ENCODE results near the gene EPB41L4B.

Gene EPB41L4B

DNA sequence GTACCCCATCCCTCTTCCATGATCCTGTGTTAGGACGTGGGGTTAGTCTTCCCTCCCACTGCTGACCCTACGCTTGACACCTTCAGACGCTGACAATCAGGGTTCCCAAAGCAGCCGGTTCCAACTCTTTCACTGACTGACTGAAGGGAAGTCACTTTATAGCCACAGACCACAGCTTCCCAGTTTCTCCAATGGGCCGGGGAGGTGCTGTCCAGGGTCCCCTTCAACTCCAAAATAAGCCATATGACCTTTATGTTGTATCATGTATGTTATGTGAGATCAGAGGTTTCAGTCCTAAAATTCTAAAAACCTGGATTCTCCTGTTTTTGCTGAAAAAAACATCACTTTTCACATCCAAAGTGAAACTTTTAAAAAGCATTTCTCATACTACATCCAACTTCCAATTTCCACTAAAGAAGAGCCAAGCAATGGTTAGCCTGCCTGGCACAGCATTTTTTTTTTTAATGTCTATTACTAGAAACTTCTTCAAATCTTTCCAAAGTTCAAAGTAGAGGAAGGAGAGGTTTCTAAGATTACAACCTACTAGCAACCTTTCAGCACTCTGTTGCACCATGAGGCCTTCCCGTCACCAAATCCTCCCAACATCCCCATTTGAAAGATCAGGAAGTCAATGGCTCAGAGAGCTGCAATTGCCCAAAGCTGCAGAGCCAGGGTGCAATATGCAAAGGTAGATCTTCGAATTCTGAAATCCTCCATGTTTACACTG, 5.2 kb downstream of the EPB41L4B start:
- H3K4me3 ChIP-seq (ENCODE audit: low read length), result no peak overlapping the region
- H3K27ac ChIP-seq (ENCODE audit: low read length), result no peak overlapping the region
- H3K4me2 ChIP-seq (ENCODE audit: low read length), result no peak overlapping the region
- H4K20me1 ChIP-seq (ENCODE audit: insufficient read depth, low read length), result peaks cover 69% of the 10 kb centered on the region
- no peak overlapping the region for H3K9ac ChIP-seq (ENCODE audit: low read length)
- H3K27me3 ChIP-seq (ENCODE audit: low read depth, low read length), result peaks cover 3% of the 10 kb centered on the region; the same call in 1 of the 2 replicates
- no peak overlapping the region for H2AFZ ChIP-seq (ENCODE audit: low read depth, low read length)
- TF ChIP-seq CTCF (IDR thresholded peaks at IDR 0.05; ENCODE audit: low read depth, low read length) (no peak), EZH2phosphoT487 (IDR thresholded peaks at IDR 0.05; ENCODE audit: low read depth) (no peak)
- H3K4me1 ChIP-seq (ENCODE audit: low read length), result peaks cover 56% of the 10 kb centered on the region
- H3K79me2 ChIP-seq (ENCODE audit: low read length), result peaks cover 79% of the 10 kb centered on the region
- H3K36me3 ChIP-seq (replicated peaks; ENCODE audit: low read depth, low read length), result no peaks in the 10 kb centered on the region
- no peaks in the 10 kb centered on the region for H3K9me3 ChIP-seq (ENCODE audit: insufficient read depth, low read length)

- Histone ChIP-seq H2AFZ (ENCODE audit: low read depth, low read length) (no peak overlapping the region), H3K4me2 (ENCODE audit: low read length) (peak overlapping the region; percentile 54), H3K9me3 (ENCODE audit: insufficient read depth, low read length) (no peaks in the 10 kb centered on the region), H3K27ac (ENCODE audit: low read length) (no peak overlapping the region), H3K9ac (ENCODE audit: low read length) (no peak overlapping the region), H3K4me3 (ENCODE audit: low read length) (peak overlapping the region; percentile 2; the same call in 1 of the 2 replicates), H3K36me3 (replicated peaks; ENCODE audit: low read depth, low read length) (no peaks in the 10 kb centered on the region), H3K27me3 (ENCODE audit: low read depth, low read length) (peaks cover 2% of the 10 kb centered on the region; the same call in 1 of the 2 replicates), H4K20me1 (ENCODE audit: insufficient read depth, low read length) (peaks cover 75% of the 10 kb centered on the region), H3K4me1 (ENCODE audit: low read length) (peaks cover 52% of the 10 kb centered on the region), H3K79me2 (ENCODE audit: low read length) (peaks cover 79% of the 10 kb centered on the region)
- TF ChIP-seq CTCF (IDR thresholded peaks at IDR 0.05; ENCODE audit: low read depth, low read length) (no peak), EZH2phosphoT487 (IDR thresholded peaks at IDR 0.05; ENCODE audit: low read depth) (no peak)
Observed at GRCh38 chr9:109314011-109314531, 6.8 kb downstream of the EPB41L4B start.

DNA sequence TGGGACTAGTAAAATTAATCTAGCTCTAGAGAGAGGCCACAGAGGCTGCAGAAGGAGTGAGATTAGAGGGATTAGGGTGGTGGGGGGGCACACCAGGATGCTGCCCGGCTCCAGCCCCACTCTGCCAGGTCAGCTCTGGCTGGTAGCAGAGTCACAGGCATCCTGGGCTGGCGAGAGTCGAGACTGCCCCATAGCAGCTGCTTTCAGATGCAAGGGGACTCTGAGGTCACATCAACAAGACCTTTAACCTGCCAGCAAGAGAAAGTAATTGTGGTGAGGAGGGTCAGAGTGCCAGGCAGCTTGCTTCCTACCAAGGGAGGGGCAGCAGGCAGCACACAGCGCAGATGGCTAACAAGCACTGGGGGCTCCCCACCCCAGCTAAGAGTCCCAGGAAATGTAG, 7.5 kb downstream of the EPB41L4B start:
- peak overlapping the region; percentile 81; the same call in 1 of the 2 replicates for H3K4me2 ChIP-seq (ENCODE audit: low read length)
- no peaks in the 10 kb centered on the region for H3K9me3 ChIP-seq (ENCODE audit: insufficient read depth, low read length)
- peaks cover 74% of the 10 kb centered on the region for H4K20me1 ChIP-seq (ENCODE audit: insufficient read depth, low read length)
- TF ChIP-seq EZH2phosphoT487 (IDR thresholded peaks at IDR 0.05; ENCODE audit: low read depth), result no peak
- no peak for TF ChIP-seq CTCF (IDR thresholded peaks at IDR 0.05; ENCODE audit: low read depth, low read length)
- no peak overlapping the region for H2AFZ ChIP-seq (ENCODE audit: low read depth, low read length)
- no peaks in the 10 kb centered on the region for H3K36me3 ChIP-seq (replicated peaks; ENCODE audit: low read depth, low read length)
- H3K27me3 ChIP-seq (ENCODE audit: low read depth, low read length), result no peaks in the 10 kb centered on the region; the same call in 1 of the 2 replicates
- peaks cover 46% of the 10 kb centered on the region for H3K4me1 ChIP-seq (ENCODE audit: low read length)
- no peak overlapping the region for H3K4me3 ChIP-seq (ENCODE audit: low read length)
- no peak overlapping the region for H3K27ac ChIP-seq (ENCODE audit: low read length)
- peaks cover 73% of the 10 kb centered on the region for H3K79me2 ChIP-seq (ENCODE audit: low read length)
- H3K9ac ChIP-seq (ENCODE audit: low read length), result no peak overlapping the region

DNA sequence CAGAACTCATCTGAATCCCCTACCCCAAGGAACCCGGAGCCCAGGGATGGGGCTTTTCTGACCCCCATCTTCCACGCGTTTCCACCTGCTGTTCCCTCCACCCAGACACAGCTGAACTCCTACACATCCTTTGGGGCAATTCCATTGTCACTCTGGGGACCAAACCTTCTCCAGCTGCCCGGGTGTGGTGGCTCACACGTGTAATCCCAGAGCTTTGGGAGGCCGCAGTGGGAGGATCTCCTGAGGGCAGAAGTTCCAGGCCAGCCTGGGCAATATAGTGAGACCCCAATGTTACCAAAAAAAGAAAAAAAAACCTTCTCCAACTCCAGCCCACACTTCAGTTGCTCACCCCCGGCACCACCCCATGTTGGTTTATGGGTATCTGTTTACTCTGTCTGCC, 8.1 kb downstream of the EPB41L4B start:
- Histone ChIP-seq H3K9me3 (ENCODE audit: insufficient read depth, low read length) (no peaks in the 10 kb centered on the region), H3K27ac (ENCODE audit: low read length) (no peak overlapping the region), H3K36me3 (replicated peaks; ENCODE audit: low read depth, low read length) (no peaks in the 10 kb centered on the region), H3K4me3 (ENCODE audit: low read length) (peak overlapping the region; percentile 50; the same call in 1 of the 2 replicates), H4K20me1 (ENCODE audit: insufficient read depth, low read length) (peaks cover 70% of the 10 kb centered on the region), H3K79me2 (ENCODE audit: low read length) (peaks cover 72% of the 10 kb centered on the region), H3K27me3 (ENCODE audit: low read depth, low read length) (no peaks in the 10 kb centered on the region; the same call in 1 of the 2 replicates), H3K4me1 (ENCODE audit: low read length) (peaks cover 46% of the 10 kb centered on the region), H3K4me2 (ENCODE audit: low read length) (peak overlapping the region; percentile 81), H3K9ac (ENCODE audit: low read length) (no peak overlapping the region), H2AFZ (ENCODE audit: low read depth, low read length) (no peak overlapping the region)
- TF ChIP-seq EZH2phosphoT487 (IDR thresholded peaks at IDR 0.05; ENCODE audit: low read depth) (no peak), CTCF (IDR thresholded peaks at IDR 0.05; ENCODE audit: low read depth, low read length) (no peak)
